Thyroid gland (tissue), 4 donors: ENCODE data around the gene VRK1. TPM values are rescaled to one million over a fixed set of nuclear protein-coding genes. Genes with fewer than 3 reads are reported as not detected.

Experiments used
- DNase-seq, 2 donors: peaks; one replicate each; pipeline ENCODE4 v3.0.0-alpha.2; 2019
- H3K27ac ChIP-seq, 3 donors: fragments of 200-600 bp; sonication (generic); 1 replicate in 2 of 3; 2 replicates in 1 of 3; pipeline ENCODE4 v1.5.1; 2016 to 2019; ENCODE audit warnings: mild to moderate bottlenecking in 1 of 3, moderate library complexity in 1 of 3
- H3K27me3 ChIP-seq: fragments of 200-600 bp; sonication (generic); one replicate; pipeline ENCODE4 v1.5.1; 2019
- H3K36me3 ChIP-seq, 2 donors: fragments of 200-600 bp; sonication (generic); one replicate each; pipeline ENCODE4 v1.5.1; 2016 to 2019
- H3K4me1 ChIP-seq, 2 donors: fragments of 200-600 bp; sonication (generic); one replicate each; pipeline ENCODE4 v1.5.1; 2017 to 2019
- H3K4me3 ChIP-seq, 3 donors: fragments of 200-600 bp; sonication (generic); replicated peaks in 1 of 3; 1 replicate in 2 of 3; 2 replicates in 1 of 3; pipeline ENCODE4 v1.5.1; 2016; ENCODE audit warnings: mild to moderate bottlenecking in 1 of 3
- H3K9me3 ChIP-seq: fragments of 200-600 bp; sonication (generic); one replicate; pipeline ENCODE4 v1.5.1; 2017
- POLR2A ChIP-seq, 2 donors: fragments of 450-650 bp; IDR thresholded peaks; one replicate each; pipeline ENCODE4 v1.6.1; 2017; ENCODE audit warnings: antibody characterized with exemption in 2 of 2, mild to moderate bottlenecking in 2 of 2, moderate library complexity in 1 of 2
- WGBS, 2 donors: methylation state at CpG; one replicate each; pipeline ENCODE4 v1.1.5; 2017; 5-methylcytosine and 5-hydroxymethylcytosine counted together
- intact Hi-C: fragments of 100-400 bp; cut with DNase I; formaldehyde crosslinking; loops from one replicate; pipeline ENCODE4 v1.15.1; 2023
- total RNA-seq, 4 donors: library from RNA; depleted of rRNA; stranded (reverse); fragments of >200 nt; gene quantifications; one replicate each; pipeline ENCODE4 v1.2.3, GENCODE V29; 2016
- TF ChIP-seq, protein P1 (sequence below), 6 experiments: fragments of 200-600 bp in 3 of 6; fragments of 450-650 bp in 3 of 6; sonication (generic) in 3 of 6; IDR thresholded peaks; one replicate each; pipeline ENCODE4 v1.5.1; 2016 to 2019; ENCODE audit warnings: antibody characterized with exemption in 6 of 6, mild to moderate bottlenecking in 2 of 6, inconsistent platforms in 1 of 6, moderate library complexity in 1 of 6

The VRK1 gene
- total RNA-seq, 4 donors from 2014 or later, result 10.1 to 44.4 (median 14.2) TPM

DNA sequence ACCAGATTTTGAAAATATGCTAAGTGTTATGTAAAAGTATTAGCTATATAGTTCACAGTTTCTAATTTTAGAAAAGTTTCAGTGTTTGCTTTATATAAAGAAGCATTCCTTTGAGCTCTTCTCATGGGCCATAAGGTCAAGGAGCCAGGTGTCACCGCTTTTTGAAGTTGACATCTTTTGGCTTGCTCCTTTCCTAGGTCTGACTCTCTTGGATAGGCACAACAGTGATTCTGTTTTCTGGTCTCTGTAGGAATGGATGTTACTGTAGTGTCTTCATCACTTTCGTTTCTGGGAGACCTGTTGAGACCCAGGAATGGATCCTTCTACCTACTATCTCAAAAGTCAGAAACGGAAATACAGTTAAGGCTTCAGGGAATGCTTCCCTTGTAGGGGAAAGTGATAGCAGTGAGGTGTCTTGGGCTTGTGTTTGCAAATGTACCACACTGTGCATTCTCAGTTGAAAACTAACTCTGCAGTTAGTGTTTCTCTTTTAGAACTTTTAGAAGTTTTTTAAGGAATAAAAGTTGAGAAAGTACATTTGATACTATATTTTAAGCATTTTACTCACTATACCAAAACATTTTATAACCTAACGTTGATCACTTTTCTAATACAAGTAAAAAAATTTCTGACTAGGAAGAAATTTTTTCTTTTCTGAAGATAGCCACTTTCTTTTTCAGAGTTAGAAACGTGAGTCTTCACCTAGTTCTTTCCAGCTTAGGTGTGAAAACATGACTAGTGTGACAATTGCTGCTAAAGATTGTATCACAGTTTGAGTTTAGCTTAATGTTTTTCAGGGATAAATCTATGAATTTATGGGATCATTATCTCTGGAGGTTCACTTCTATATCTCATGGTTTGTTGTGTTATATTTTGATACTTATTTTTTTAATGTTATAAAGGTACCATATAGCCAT is 20.8 kb downstream of the VRK1 start:
- TF ChIP-seq, protein P1, sequence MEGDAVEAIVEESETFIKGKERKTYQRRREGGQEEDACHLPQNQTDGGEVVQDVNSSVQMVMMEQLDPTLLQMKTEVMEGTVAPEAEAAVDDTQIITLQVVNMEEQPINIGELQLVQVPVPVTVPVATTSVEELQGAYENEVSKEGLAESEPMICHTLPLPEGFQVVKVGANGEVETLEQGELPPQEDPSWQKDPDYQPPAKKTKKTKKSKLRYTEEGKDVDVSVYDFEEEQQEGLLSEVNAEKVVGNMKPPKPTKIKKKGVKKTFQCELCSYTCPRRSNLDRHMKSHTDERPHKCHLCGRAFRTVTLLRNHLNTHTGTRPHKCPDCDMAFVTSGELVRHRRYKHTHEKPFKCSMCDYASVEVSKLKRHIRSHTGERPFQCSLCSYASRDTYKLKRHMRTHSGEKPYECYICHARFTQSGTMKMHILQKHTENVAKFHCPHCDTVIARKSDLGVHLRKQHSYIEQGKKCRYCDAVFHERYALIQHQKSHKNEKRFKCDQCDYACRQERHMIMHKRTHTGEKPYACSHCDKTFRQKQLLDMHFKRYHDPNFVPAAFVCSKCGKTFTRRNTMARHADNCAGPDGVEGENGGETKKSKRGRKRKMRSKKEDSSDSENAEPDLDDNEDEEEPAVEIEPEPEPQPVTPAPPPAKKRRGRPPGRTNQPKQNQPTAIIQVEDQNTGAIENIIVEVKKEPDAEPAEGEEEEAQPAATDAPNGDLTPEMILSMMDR (IDR thresholded peaks at IDR 0.05), result no peak
- TF ChIP-seq POLR2A (IDR thresholded peaks at IDR 0.05), result no peak
- Histone ChIP-seq H3K9me3 (no peaks in the 10 kb centered on the region), H3K27me3 (no peaks in the 10 kb centered on the region), H3K27ac (no peak overlapping the region), H3K4me1 (no peaks in the 10 kb centered on the region), H3K4me3 (no peak overlapping the region), H3K36me3 (no peaks in the 10 kb centered on the region)
- WGBS, 2 donors, result 73 to 78% methylated on average over 5 of the region's 5 CpGs
- no peak for DNase-seq
- intact Hi-C loops, result no loop called here

DNA sequence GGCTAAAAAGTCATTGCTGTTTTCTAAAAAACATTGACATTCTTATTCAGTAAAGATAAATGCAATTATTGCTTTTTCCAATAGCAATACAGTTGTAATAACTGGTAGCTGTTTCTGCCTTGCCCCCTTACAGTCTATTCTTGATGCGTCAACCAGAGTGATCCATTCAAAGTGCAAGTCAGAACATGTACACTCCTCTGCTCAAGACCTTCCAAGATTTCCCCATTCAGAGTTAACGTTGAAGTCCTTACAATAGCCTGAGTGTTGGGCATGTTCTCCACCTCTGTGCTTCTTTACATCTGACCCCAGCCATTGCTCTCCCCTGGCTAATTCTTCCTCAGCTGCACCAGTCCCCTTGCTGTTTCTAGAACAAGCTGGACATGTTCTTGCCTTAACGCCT is 24.3 kb downstream of the VRK1 start:
- WGBS, 2 donors, result 84 to 89% methylated on average over 3 of the region's 3 CpGs
- no peak for DNase-seq
- H3K9me3 ChIP-seq, result no peaks in the 10 kb centered on the region
- intact Hi-C loops, result no loop called here
- H3K36me3 ChIP-seq, result no peaks in the 10 kb centered on the region
- H3K27me3 ChIP-seq, result no peaks in the 10 kb centered on the region
- no peak overlapping the region for H3K27ac ChIP-seq
- TF ChIP-seq, protein P1 (IDR thresholded peaks at IDR 0.05), result no peak
- no peak for TF ChIP-seq POLR2A (IDR thresholded peaks at IDR 0.05)
- H3K4me3 ChIP-seq, result no peak overlapping the region
- no peaks in the 10 kb centered on the region for H3K4me1 ChIP-seq

DNA sequence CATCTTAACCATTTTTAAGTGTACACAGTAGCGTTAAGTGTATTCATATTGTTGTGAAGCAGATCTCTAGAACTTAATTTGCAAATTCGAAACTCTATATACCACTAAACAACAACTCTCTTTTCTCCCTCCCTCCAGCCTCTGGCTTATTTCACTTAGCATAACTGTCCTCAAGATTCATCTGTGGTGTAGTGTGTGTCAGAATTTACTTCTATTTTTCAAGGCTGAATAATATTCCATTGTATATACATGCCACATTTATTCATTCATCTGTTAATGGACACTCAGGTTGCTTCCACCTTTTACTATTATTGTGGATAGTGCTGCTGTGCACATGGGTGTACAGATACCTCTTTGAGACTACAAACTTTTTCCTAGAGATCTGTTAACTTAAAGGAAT is 26.5 kb downstream of the VRK1 start:
- no peak for TF ChIP-seq POLR2A (IDR thresholded peaks at IDR 0.05)
- TF ChIP-seq, protein P1 (IDR thresholded peaks at IDR 0.05), result no peak
- H3K4me1 ChIP-seq, result no peaks in the 10 kb centered on the region
- WGBS, 2 donors, result 73 to 98% methylated on average over 2 of the region's 2 CpGs

DNA sequence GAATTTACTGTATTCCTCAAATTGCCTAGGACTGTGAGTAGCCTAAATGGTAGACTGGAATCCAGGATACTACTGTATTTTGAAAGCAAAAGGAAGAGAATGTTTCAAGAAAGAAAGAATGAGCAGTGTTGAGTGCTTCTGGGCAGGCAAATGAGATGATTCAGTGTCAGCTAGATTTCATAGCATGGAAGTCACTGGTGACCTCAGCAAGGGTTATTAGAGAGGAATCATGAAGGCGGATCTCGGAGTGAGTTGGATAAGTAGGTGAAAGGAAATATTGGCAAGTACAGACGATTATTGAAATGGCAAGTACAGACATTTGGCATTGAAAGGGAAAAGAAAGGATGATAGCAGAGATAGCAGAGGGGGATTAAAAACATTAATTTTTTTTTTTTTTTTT is 27.1 kb downstream of the VRK1 start:
- intact Hi-C loops, result no loop called here
- TF ChIP-seq, protein P1 (IDR thresholded peaks at IDR 0.05), result no peak
- no peak for TF ChIP-seq POLR2A (IDR thresholded peaks at IDR 0.05)
- Histone ChIP-seq H3K4me3 (no peak overlapping the region), H3K27me3 (no peaks in the 10 kb centered on the region), H3K9me3 (no peaks in the 10 kb centered on the region), H3K27ac (no peak overlapping the region), H3K36me3 (no peaks in the 10 kb centered on the region), H3K4me1 (no peaks in the 10 kb centered on the region)
- WGBS, 2 donors, result 89 to 90% methylated on average over 3 of the region's 3 CpGs
- no peak for DNase-seq

More for the DNA sequence above, 26.5 kb downstream of the VRK1 start:
- Histone ChIP-seq H3K4me3 (no peak overlapping the region), H3K27me3 (no peaks in the 10 kb centered on the region), H3K36me3 (no peaks in the 10 kb centered on the region), H3K27ac (no peak overlapping the region), H3K9me3 (no peaks in the 10 kb centered on the region)
- intact Hi-C loops, result no loop called here
- DNase-seq, result no peak

DNA sequence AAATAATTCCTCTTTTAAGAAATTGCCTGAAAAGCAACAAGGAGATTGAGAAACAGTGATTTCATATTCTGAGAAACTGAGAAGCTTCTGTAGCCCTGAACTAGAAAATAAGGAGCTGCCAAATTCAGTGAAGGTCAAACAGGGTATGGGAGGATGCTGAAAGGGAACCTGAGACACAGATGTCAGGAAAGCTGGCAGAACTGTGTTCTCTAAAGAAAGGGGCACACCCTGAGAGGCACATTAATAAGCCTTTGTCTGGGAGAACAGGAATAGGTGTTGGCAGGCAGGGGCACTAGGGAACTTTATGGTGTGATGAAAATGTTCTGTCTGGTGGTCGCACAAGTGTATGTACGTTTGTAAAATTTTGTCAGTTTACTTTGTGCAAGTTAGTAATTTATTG is 29.6 kb downstream of the VRK1 start:
- TF ChIP-seq POLR2A (IDR thresholded peaks at IDR 0.05), result no peak
- TF ChIP-seq, protein P1 (IDR thresholded peaks at IDR 0.05), result no peak
- H3K9me3 ChIP-seq, result no peaks in the 10 kb centered on the region
- no peak overlapping the region for H3K27ac ChIP-seq
- H3K27me3 ChIP-seq, result no peaks in the 10 kb centered on the region
- WGBS, 2 donors, result 70 to 74% methylated on average over 2 of the region's 2 CpGs
- H3K4me3 ChIP-seq, result no peak overlapping the region
- intact Hi-C loops, result no loop called here
- no peaks in the 10 kb centered on the region for H3K4me1 ChIP-seq
- no peaks in the 10 kb centered on the region for H3K36me3 ChIP-seq
- DNase-seq, result no peak
